PC-9 (cell line): ENCODE data around the gene BBX. TPM values are rescaled to one million over a fixed set of nuclear protein-coding genes. Genes with fewer than 3 reads are reported as not detected.
A peak's percentile ranks its signal among the peaks of the same experiment; 100 is the strongest.

Experiments
- BruUV-seq: library from RNA; stranded (reverse); fragments of 400-500 nt; replicated peaks from 2 replicates; lab custom pipeline; 2021; lab: Mats Ljungman, UMichigan
- CTCF ChIA-PET: fragments of 300-600 bp; sonication (Branson Sonifier 250); formaldehyde crosslinking; loops from one replicate; lab custom pipeline; 2022; ENCODE audit warnings: antibody characterized with exemption; lab: Charles Lee
- POLR2A ChIA-PET: fragments of 300-600 bp; sonication (Branson Sonifier 250); formaldehyde crosslinking; loops from one replicate; lab custom pipeline; 2022; ENCODE audit warnings: antibody characterized with exemption; ENCODE audit not compliant: unreplicated experiment; lab: Charles Lee
- DNase-seq, 2 experiments: peaks; one replicate each; pipeline versions ENCODE4 v3.0.0 to v3.0.0-alpha.2; 2015 to 2022; ENCODE audit warnings: mixed read lengths in 1 of 2
- H2AFZ ChIP-seq: fragments of 200-600 bp; sonication (generic); 2 replicates; pipeline ENCODE4 v1.8.1; 2017; ENCODE audit warnings: antibody characterized with exemption
- H3F3A ChIP-seq: fragments of 200-600 bp; sonication (generic); 2 replicates; pipeline ENCODE4 v1.8.1; 2017; ENCODE audit warnings: antibody characterized with exemption, mild to moderate bottlenecking, low read depth; ENCODE audit not compliant: insufficient read depth
- H3K27ac ChIP-seq: fragments of 200-600 bp; sonication (generic); 2 replicates; pipeline ENCODE4 v1.6.1; 2016; ENCODE audit warnings: mixed run types
- H3K27me3 ChIP-seq: fragments of 200-600 bp; sonication (generic); 2 replicates; pipeline ENCODE4 v1.6.1; 2016; ENCODE audit warnings: low read depth, mixed run types; ENCODE audit not compliant: insufficient read depth
- H3K36me3 ChIP-seq: fragments of 200-600 bp; sonication (generic); 2 replicates; pipeline ENCODE4 v1.6.1; 2016; ENCODE audit warnings: low read depth, mixed run types
- H3K4me1 ChIP-seq: fragments of 200-600 bp; sonication (generic); replicated peaks from 2 replicates; pipeline ENCODE4 v1.6.1; 2016; ENCODE audit warnings: mixed run types; ENCODE audit not compliant: insufficient read depth
- H3K4me2 ChIP-seq: fragments of 200-600 bp; sonication (generic); 2 replicates; pipeline ENCODE4 v1.6.1; 2017; ENCODE audit warnings: mixed run types
- H3K4me3 ChIP-seq: fragments of 200-600 bp; sonication (generic); 2 replicates; pipeline ENCODE4 v1.6.1; 2016; ENCODE audit warnings: mixed run types
- H3K79me2 ChIP-seq: fragments of 200-600 bp; sonication (generic); 2 replicates; pipeline ENCODE4 v1.6.1; 2017; ENCODE audit warnings: low read depth, mixed run types
- H3K9me2 ChIP-seq: fragments of 200-600 bp; sonication (generic); 2 replicates; pipeline ENCODE4 v1.8.1; 2017; ENCODE audit warnings: mild to moderate bottlenecking; ENCODE audit not compliant: insufficient read depth
- H3K9me3 ChIP-seq: fragments of 200-600 bp; sonication (generic); 2 replicates; pipeline ENCODE4 v1.8.1; 2016; ENCODE audit warnings: low read depth; ENCODE audit not compliant: insufficient read depth
- H4K20me1 ChIP-seq: fragments of 200-600 bp; sonication (generic); 2 replicates; pipeline ENCODE4 v1.8.1; 2017; ENCODE audit not compliant: insufficient read depth
- CTCF ChIP-seq: fragments of 200-600 bp; sonication (generic); conservative IDR thresholded peaks from 2 replicates; pipeline ENCODE4 v1.6.1; 2017; ENCODE audit warnings: mixed run types, antibody characterized with exemption, mild to moderate bottlenecking, moderate library complexity
- EZH2 ChIP-seq: fragments of 200-600 bp; sonication (generic); IDR thresholded peaks from 2 replicates; pipeline ENCODE4 v1.8.0; 2017; ENCODE audit warnings: antibody characterized with exemption, low read depth
- intact Hi-C: fragments of 100-400 bp; cut with micrococcal nuclease; formaldehyde crosslinking; loops from one replicate; pipeline ENCODE4 v1.10.0; 2022; ENCODE audit not compliant: unreplicated experiment
- total RNA-seq: library from RNA; stranded (reverse); gene quantifications from 2 replicates; pipeline ENCODE4 v1.2.3, GENCODE V29; 2021

The BBX gene
- total RNA-seq, 1 experiment from 2014 or later, result 91.7 TPM

DNA sequence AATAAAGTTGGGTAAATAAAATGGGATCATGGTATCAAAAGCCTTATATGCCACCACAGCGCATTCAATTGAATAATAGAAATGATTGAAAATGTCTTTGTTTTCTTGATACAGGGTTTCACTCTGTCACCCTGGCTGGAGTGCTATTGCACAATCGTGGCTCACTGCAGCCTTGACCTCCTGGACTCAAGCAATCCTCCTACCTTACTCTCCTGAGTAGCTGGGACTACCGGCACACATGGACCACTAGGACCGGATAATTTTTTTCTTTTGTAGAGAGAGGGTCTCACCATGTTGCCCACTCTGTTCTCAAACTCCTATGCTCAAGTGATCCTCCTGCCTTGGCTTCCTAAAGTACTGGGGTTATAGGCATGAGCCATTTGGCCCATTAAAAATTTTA lies 33.8 kb upstream of the BBX start:
- Histone ChIP-seq H3K36me3 (no peaks in the 10 kb centered on the region), H3K9me3 (no peaks in the 10 kb centered on the region), H3K79me2 (no peaks in the 10 kb centered on the region), H3K9me2 (no peaks in the 10 kb centered on the region; the same call in none of the 2 replicates), H3K4me2 (no peak overlapping the region), H3K4me1 (no peaks in the 10 kb centered on the region), H2AFZ (no peak overlapping the region), H3K27me3 (no peaks in the 10 kb centered on the region), H3F3A (no peaks in the 10 kb centered on the region), H3K27ac (no peak overlapping the region), H3K4me3 (no peak overlapping the region), H4K20me1 (no peaks in the 10 kb centered on the region)
- ChIA-PET CTCF (no interaction called here), POLR2A (no interaction called here)
- peak in 1 of 2 experiments; percentile 29 for DNase-seq
- intact Hi-C loops, result no loop called here
- no TSS peak for BruUV-seq
- TF ChIP-seq CTCF (no peak), EZH2 (no peak)

GRCh38 chr3:107493134-107493533 lies 29.6 kb upstream of the BBX start:
- Histone ChIP-seq H4K20me1 (no peaks in the 10 kb centered on the region), H2AFZ (no peak overlapping the region), H3K4me2 (no peak overlapping the region), H3K4me3 (no peak overlapping the region), H3K79me2 (no peaks in the 10 kb centered on the region), H3K36me3 (no peaks in the 10 kb centered on the region), H3K9me2 (no peaks in the 10 kb centered on the region), H3K4me1 (no peaks in the 10 kb centered on the region), H3K27ac (no peak overlapping the region), H3K9me3 (no peaks in the 10 kb centered on the region), H3F3A (no peaks in the 10 kb centered on the region), H3K27me3 (no peaks in the 10 kb centered on the region)
- DNase-seq, result peak in 1 of 2 experiments; percentile 3
- intact Hi-C loops, result no loop called here
- ChIA-PET CTCF (no interaction called here), POLR2A (interaction anchor here (0.6 kb wide), 1 partner anchor 209 kb away, joined by 4 read pairs; no protein-coding TSS in a partner anchor)
- TF ChIP-seq CTCF, result no peak; the same call in 1 of the 2 replicates
- no peak for TF ChIP-seq EZH2
- BruUV-seq, result no TSS peak

GRCh38 chr3:107496855-107497254 lies 25.9 kb upstream of the BBX start:
- no peaks in the 10 kb centered on the region for H3K9me3 ChIP-seq
- ChIA-PET CTCF (no interaction called here), POLR2A (interaction anchor here (0.6 kb wide), 1 partner anchor 34 kb away, joined by 4 read pairs; no protein-coding TSS in a partner anchor)
- BruUV-seq, result no TSS peak
- H3K27ac ChIP-seq, result no peak overlapping the region
- H3K9me2 ChIP-seq, result no peaks in the 10 kb centered on the region
- no peaks in the 10 kb centered on the region for H3K4me1 ChIP-seq
- intact Hi-C loops, result no loop called here
- H3F3A ChIP-seq, result no peaks in the 10 kb centered on the region
- no peaks in the 10 kb centered on the region for H4K20me1 ChIP-seq
- H3K4me2 ChIP-seq, result no peak overlapping the region
- H3K27me3 ChIP-seq, result no peaks in the 10 kb centered on the region
- no peak for TF ChIP-seq CTCF
- no peak for TF ChIP-seq EZH2
- DNase-seq, result no peak
- H2AFZ ChIP-seq, result no peak overlapping the region; the same call in 1 of the 2 replicates
- H3K79me2 ChIP-seq, result no peaks in the 10 kb centered on the region
- H3K4me3 ChIP-seq, result no peak overlapping the region
- no peaks in the 10 kb centered on the region for H3K36me3 ChIP-seq
